ENCODE results near the gene ITGA11.

The ITGA11 gene

DNA sequence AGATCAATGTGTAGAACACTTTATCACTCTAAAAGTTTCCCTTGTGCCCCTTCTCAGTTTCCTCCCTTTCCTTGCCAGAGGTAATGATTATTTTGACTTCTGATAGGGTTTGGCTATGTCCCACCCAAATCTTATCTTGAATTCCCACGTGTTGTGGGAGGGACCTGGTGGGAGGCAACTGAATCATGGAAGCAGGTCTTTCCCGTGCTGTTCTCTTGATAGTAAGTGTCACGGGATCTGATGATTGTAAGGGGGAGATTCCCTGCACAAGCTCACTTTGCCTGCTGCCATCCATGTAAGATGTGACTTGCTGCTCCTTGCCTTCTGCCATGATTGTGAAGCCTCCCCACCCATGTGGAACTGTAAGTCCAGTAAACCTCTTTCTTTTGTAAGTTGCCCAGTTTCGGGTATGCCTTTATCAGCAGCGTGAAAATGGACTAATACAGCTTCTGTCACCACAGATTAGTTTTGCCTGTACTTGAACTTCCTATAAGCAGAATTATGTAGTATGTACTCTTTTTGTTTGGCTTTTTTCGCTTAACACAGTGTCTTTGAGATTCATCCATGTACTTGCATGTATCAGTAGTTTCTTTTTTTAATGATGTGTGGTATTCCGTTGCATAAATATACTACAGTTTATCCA is 147.2 kb downstream of the ITGA11 start:
- no peak for DNase-seq

DNA sequence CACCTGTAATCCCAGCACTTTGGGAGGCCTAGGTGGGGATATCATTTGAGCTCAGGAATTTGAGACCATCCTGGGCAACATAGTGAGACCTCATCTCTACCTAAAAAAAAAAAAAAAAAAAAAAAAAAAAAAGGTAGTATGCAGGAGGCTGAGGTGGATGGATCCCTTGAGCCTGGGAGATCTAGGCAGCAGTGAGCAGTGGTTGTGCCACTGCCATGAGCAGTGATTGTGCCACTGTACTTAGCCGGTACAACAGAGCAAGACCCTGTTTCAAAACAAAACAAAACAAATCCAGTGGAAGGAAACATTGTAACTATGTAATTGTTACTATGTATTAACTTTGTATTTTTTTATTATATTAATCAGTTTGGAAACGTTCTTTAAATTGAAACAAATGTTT is 148.6 kb downstream of the ITGA11 start:
- DNase-seq, result no peak

GRCh38 chr15:68281008-68281407 is 151.0 kb downstream of the ITGA11 start:
- DNase-seq, result no peak

- DNase-seq, result no peak
These were observed 151.9 kb downstream of the ITGA11 start for GRCh38 chr15:68279779-68280753.

- DNase-seq, result no peak
These were observed 153.2 kb downstream of the ITGA11 start for GRCh38 chr15:68278595-68279405.

- DNase-seq, result peak; percentile 77
These were observed 153.7 kb downstream of the ITGA11 start for GRCh38 chr15:68278345-68278594.

DNA sequence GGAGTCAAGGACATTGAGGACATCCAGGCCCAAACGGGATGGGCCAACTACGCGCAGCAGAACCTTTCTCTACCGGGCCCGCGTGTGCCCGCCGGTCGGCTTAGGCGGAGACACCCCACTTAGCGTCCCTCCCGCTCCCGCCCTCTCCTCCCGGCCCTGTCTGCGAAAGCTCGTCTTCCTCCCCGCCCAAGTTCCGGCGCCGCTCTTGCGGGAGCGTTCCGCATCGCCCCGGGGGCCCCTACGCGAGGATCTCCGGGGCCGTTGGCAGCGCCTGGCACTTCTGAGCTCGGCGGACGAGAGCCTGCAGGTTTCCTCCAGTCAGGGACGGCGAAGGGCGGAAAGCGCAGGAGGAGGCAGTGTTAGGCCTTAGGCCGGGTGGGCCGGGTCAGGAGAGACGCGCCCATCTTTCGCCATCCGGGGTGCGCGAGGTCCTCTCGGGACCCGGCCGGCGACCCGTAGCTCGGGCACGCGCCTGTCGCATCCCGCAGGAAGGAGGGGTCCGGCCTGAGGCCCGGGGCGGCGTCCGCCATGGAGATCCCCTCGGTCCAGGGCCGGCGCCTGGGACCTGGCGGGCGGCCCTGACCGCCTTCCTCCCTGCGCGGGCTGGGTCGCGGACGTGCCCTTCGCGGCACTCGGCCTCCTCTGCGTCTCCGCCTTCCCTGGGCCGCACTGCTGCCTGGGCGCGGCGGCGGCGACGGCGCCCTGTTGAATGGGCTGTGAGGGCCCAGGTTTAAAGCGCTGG is 154.2 kb downstream of the ITGA11 start, which contains the start of gene FEM1B:
FEM1B (plus strand) TSS at position 143 of the 742 bp plus-strand sequence. CDS start 673 bp downstream, outside the sequence.
- peak; percentile 85 for DNase-seq

- no peak for DNase-seq
These were observed 154.8 kb downstream of the ITGA11 start for GRCh38 chr15:68277131-68277602.

DNA sequence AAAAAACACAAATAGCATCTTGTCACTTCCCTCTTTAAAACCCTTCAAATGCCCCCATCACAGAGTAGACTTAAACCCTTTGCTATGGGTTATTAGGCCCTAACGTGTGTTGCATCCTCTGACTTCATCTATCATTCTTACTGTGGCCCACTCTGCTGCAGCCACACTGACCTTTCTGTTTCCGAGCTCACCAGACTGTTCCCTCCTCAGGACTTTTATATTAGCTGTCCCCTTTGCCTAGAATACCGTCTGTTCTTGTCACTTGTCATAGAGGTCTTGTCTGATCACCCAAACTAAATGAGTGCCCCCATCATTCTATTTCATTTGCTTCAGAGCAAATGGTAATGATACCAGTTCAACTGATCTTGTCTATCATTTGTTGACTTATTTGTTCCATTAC is 155.3 kb downstream of the ITGA11 start:
- DNase-seq, result no peak

DNA sequence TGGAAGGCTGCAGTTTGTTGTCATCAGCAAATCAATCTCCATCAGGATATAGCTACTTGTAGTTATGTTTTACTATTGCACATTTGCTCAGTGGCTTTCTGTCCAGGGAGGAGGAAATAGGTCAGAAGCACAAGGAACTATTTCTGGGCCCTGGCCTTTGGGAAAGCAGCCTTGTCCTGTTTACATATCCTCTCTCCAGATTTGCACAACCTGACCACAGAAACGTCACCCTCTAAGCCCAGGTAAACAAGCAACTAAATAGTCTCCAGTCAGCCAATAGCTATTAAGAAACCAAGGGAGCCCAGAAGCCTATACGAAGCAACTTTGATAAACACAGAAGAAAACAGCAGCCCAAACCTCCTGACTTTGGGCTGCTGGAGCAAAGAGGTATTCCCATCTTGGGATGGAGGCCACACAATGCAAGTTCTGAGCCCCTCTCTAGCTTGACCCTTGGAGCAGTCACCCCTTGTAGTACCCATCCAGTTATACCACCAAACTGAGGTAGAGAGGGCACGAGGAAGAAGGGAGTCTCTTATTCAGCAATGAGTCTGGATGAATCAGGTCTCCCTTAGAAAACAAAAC is 156.7 kb downstream of the ITGA11 start:
- DNase-seq, result no peak

- no peak for DNase-seq
These were observed 157.6 kb downstream of the ITGA11 start for GRCh38 chr15:68274201-68274848.

DNA sequence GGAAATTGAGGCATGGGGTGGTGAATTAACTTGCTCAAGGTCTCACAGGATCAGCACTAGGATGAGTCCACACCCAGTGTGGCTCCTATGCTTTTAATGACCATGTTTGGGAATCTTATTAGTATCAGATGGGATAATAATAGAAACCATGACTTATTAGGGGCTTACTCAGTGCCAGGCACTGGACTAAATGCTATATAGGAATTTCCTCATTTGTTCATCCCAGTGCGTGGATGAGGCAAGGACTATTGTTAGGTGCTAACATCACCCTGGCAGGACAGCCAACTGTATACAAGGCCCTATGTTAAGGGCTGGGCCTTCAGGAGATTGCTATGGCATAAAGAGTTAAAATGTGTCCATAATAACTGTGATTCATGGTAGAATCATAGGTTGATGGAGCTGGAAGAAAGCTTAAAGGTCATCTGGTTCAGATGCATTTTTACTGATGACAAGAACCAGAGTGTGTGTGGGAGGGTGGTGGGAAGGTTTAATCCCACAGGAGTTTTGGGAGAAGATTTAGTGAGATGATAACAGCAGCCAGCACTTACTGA is 159.2 kb downstream of the ITGA11 start:
- DNase-seq, result no peak

DNA sequence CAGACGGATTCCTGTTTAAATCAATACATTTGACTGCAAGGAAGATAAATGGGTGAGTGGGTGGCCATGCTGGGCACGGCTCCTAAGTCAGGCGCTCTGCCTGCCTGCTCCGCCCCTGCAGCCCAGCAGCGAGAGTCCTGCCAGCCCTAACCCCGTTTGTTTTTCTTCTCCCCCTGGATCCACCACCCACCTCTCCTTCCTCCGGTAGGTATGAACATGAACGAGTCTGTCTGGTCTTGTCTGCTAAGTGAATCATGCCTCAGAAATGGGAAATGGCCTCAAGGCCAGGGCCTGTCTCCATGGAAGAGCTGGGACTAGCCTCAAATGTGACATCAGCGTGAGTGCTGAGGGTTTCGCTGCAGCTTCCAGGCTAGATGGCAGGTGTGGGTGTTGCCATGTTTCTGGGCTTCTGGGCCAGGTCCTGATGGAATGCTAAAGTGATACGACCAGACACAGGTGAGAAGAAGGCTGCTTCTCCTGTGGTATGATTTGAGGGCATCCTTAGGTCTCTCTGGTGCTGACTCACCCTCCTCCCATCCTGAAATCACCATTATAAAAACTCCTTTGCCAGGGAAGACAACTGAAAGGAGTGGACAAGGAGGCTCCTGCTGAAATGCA is 160.0 kb downstream of the ITGA11 start:
- no peak for DNase-seq

DNA sequence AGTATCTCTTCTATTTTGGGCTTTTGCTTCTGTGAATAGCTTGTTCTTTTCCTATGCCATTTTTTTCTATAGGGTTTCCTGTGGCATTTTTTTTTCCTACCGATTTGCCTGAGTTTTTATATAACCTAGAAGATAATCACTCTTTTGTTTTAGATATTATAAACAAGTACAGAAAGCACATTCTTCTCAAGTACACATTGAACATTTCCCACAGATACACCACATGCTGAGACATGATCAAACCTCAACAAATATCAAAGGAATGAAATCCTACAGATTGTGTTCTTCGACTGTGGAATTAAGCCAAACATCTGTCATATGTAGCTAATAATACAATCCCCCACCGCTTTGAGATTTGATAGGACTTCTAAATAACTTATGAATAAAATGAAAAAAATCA is 163.6 kb downstream of the ITGA11 start:
- DNase-seq, result no peak

- DNase-seq, result no peak
These were observed 166.3 kb downstream of the ITGA11 start for GRCh38 chr15:68265674-68266073.

- no peak for DNase-seq
These were observed 166.9 kb downstream of the ITGA11 start for GRCh38 chr15:68265081-68265480.

GRCh38 chr15:68264282-68264681 is 167.7 kb downstream of the ITGA11 start:
- no peak for DNase-seq

- no peak for DNase-seq
These were observed 169.2 kb downstream of the ITGA11 start for GRCh38 chr15:68262514-68263356.

- DNase-seq, result no peak
These were observed 170.0 kb downstream of the ITGA11 start for GRCh38 chr15:68261980-68262379.

- no peak for DNase-seq
These were observed 170.7 kb downstream of the ITGA11 start for GRCh38 chr15:68261241-68261640.
